HG03139 (cell line): Measurements from ENCODE around the gene MBOAT1.

Experiments used
- ATAC-seq: cut with Tn5 transposase; IDR thresholded peaks from one replicate; pipeline ENCODE4 v1.9.1; 2021; ENCODE audit not compliant: unreplicated experiment

The MBOAT1 gene

GRCh38 chr6:20112241-20112640 lies 100.0 kb downstream of the MBOAT1 start:
- ATAC-seq, result no peak

- no peak for ATAC-seq
These were observed 101.8 kb downstream of the MBOAT1 start for GRCh38 chr6:20110478-20110877.

- no peak for ATAC-seq
These were observed 102.7 kb downstream of the MBOAT1 start for GRCh38 chr6:20109526-20109925.

GRCh38 chr6:20105838-20106237 lies 106.4 kb downstream of the MBOAT1 start:
- ATAC-seq, result no peak

- ATAC-seq, result no peak
These were observed 107.6 kb downstream of the MBOAT1 start for GRCh38 chr6:20104696-20105095.

GRCh38 chr6:20102397-20103073 lies 109.7 kb downstream of the MBOAT1 start:
- no peak for ATAC-seq

GRCh38 chr6:20099156-20099555 lies 113.1 kb downstream of the MBOAT1 start:
- no peak for ATAC-seq

GRCh38 chr6:20098267-20098876 lies 113.9 kb downstream of the MBOAT1 start:
- ATAC-seq, result no peak

GRCh38 chr6:20096536-20096935 lies 115.7 kb downstream of the MBOAT1 start:
- no peak for ATAC-seq

GRCh38 chr6:20095436-20095835 lies 116.8 kb downstream of the MBOAT1 start:
- ATAC-seq, result no peak

- ATAC-seq, result no peak
These were observed 120.2 kb downstream of the MBOAT1 start for GRCh38 chr6:20092071-20092566.

- ATAC-seq, result no peak
These were observed 125.3 kb downstream of the MBOAT1 start for GRCh38 chr6:20086992-20087391.

- no peak for ATAC-seq
These were observed 126.5 kb downstream of the MBOAT1 start for GRCh38 chr6:20085817-20086216.

- no peak for ATAC-seq
These were observed 127.9 kb downstream of the MBOAT1 start for GRCh38 chr6:20084411-20084810.

- no peak for ATAC-seq
These were observed 140.3 kb downstream of the MBOAT1 start for GRCh38 chr6:20071998-20072397.

- ATAC-seq, result no peak
These were observed 142.2 kb downstream of the MBOAT1 start for GRCh38 chr6:20070047-20070446.

- ATAC-seq, result no peak
These were observed 143.2 kb downstream of the MBOAT1 start for GRCh38 chr6:20069021-20069522.

- no peak for ATAC-seq
These were observed 143.8 kb downstream of the MBOAT1 start for GRCh38 chr6:20068421-20068988.

- peak; percentile 75 for ATAC-seq
These were observed 150.3 kb downstream of the MBOAT1 start for GRCh38 chr6:20061952-20062351.

GRCh38 chr6:20060252-20060651 lies 152.0 kb downstream of the MBOAT1 start:
- ATAC-seq, result no peak

GRCh38 chr6:20058912-20059311 lies 153.4 kb downstream of the MBOAT1 start:
- no peak for ATAC-seq
